Esophagus squamous epithelium (tissue), 5 donors: ENCODE measurements around the gene C10orf71. TPM values are rescaled to one million over a fixed set of nuclear protein-coding genes. Genes with fewer than 3 reads are reported as not detected.

Experiments used
- DNase-seq: peaks from one replicate; lab custom pipeline; 2025; lab: John Stamatoyannopoulos, UW
- H3K27ac ChIP-seq, 4 donors: fragments of 200-600 bp; sonication (generic); one replicate each; pipeline ENCODE4 v1.5.1; 2016 to 2019; ENCODE audit warnings: mild to moderate bottlenecking in 1 of 4
- H3K27me3 ChIP-seq, 4 donors: fragments of 200-600 bp; sonication (generic); 1 replicate in 3 of 4; 2 replicates in 1 of 4; pipeline versions ENCODE4 v1.5.1 to v1.6.0; 2017 to 2021; ENCODE audit warnings: antibody characterized with exemption in 1 of 4
- H3K36me3 ChIP-seq, 3 donors: fragments of 200-600 bp; sonication (generic); one replicate each; pipeline ENCODE4 v1.5.1; 2016 to 2019
- H3K4me1 ChIP-seq, 3 donors: fragments of 200-600 bp; sonication (generic); one replicate each; pipeline ENCODE4 v1.5.1; 2017 to 2019
- H3K4me3 ChIP-seq, 4 donors: fragments of 200-600 bp; sonication (generic); 1 replicate in 3 of 4; 2 replicates in 1 of 4; pipeline ENCODE4 v1.5.1; 2016 to 2019; ENCODE audit warnings: mild to moderate bottlenecking in 2 of 4, moderate library complexity in 1 of 4
- H3K9me3 ChIP-seq, 3 donors: fragments of 200-600 bp; sonication (generic); one replicate each; pipeline ENCODE4 v1.5.1; 2016 to 2019
- CTCF ChIP-seq, 6 experiments: fragments of 450-650 bp in 4 of 6; fragments of 200-600 bp in 2 of 6; sonication (generic) in 2 of 6; IDR thresholded peaks; one replicate each; pipeline ENCODE4 v1.5.1; 2016 to 2019; ENCODE audit warnings: antibody characterized with exemption in 6 of 6, mild to moderate bottlenecking in 4 of 6, moderate library complexity in 4 of 6
- POLR2A ChIP-seq, 4 donors: fragments of 450-650 bp; IDR thresholded peaks; one replicate each; pipeline ENCODE4 v1.6.1; 2017; ENCODE audit warnings: antibody characterized with exemption in 4 of 4, mild to moderate bottlenecking in 4 of 4, moderate library complexity in 3 of 4
- WGBS, 2 donors: methylation state at CpG; one replicate each; pipeline ENCODE4 v1.1.5; 2018; 5-methylcytosine and 5-hydroxymethylcytosine counted together
- intact Hi-C: fragments of 100-400 bp; cut with DNase I; formaldehyde crosslinking; loops from one replicate; pipeline ENCODE4 v1.15.0; 2022
- total RNA-seq, 4 donors: library from RNA; depleted of rRNA; stranded (reverse); fragments of >200 nt; gene quantifications; one replicate each; pipeline ENCODE4 v1.1.0, GENCODE V29; 2016
- donor health status: DM: yes; HTN: yes; CAD: no.

Gene C10orf71
- total RNA-seq, 4 donors from 2014 or later = under 0.01 TPM; not detected in 3

- no peak overlapping the region for H3K27ac ChIP-seq
- no peak for DNase-seq
- 81 to 91% methylated on average over 5 of the region's 5 CpGs for WGBS, 2 donors
- peaks cover 0 to 7% (median 0%) of the 10 kb centered on the region in 4 donors for H3K27me3 ChIP-seq
- H3K4me3 ChIP-seq = no peak overlapping the region
- H3K9me3 ChIP-seq = no peaks in the 10 kb centered on the region
- intact Hi-C loops = no loop called here
- TF ChIP-seq CTCF (IDR thresholded peaks at IDR 0.05) (no peak), POLR2A (IDR thresholded peaks at IDR 0.05) (no peak)
- H3K36me3 ChIP-seq = no peaks in the 10 kb centered on the region
- peaks cover 0 to 9% (median 0%) of the 10 kb centered on the region in 3 donors for H3K4me1 ChIP-seq
These were observed 5.2 kb downstream of the C10orf71 start for GRCh38 chr10:49304137-49304536.

GRCh38 chr10:49307921-49308320 is 9.0 kb downstream of the C10orf71 start:
- no peaks in the 10 kb centered on the region for H3K4me1 ChIP-seq
- H3K27me3 ChIP-seq = peaks cover 0 to 7% (median 0%) of the 10 kb centered on the region in 4 donors
- no peak for DNase-seq
- intact Hi-C loops = no loop called here
- H3K9me3 ChIP-seq = no peaks in the 10 kb centered on the region
- no peaks in the 10 kb centered on the region for H3K36me3 ChIP-seq
- no peak overlapping the region for H3K4me3 ChIP-seq
- H3K27ac ChIP-seq = no peak overlapping the region
- WGBS, 2 donors = 100% methylated on average over 1 of the region's 1 CpG; no CpG with 5 or more reads in 1 of the 2 donors
- no peak for TF ChIP-seq POLR2A (IDR thresholded peaks at IDR 0.05)
- TF ChIP-seq CTCF (IDR thresholded peaks at IDR 0.05) = no peak

- H3K27me3 ChIP-seq = peaks cover 0 to 7% (median 0%) of the 10 kb centered on the region in 4 donors
- no peaks in the 10 kb centered on the region for H3K4me1 ChIP-seq
- H3K36me3 ChIP-seq = no peaks in the 10 kb centered on the region
- no peak for TF ChIP-seq CTCF (IDR thresholded peaks at IDR 0.05)
- no peak for TF ChIP-seq POLR2A (IDR thresholded peaks at IDR 0.05)
- intact Hi-C loops = no loop called here
- no peak overlapping the region for H3K27ac ChIP-seq
- no peak for DNase-seq
- 86 to 93% methylated on average over 5 of the region's 5 CpGs for WGBS, 2 donors
- H3K9me3 ChIP-seq = no peaks in the 10 kb centered on the region
- no peak overlapping the region for H3K4me3 ChIP-seq
These were observed 9.9 kb downstream of the C10orf71 start for GRCh38 chr10:49308881-49309280.

- Histone ChIP-seq H3K27ac (peak overlapping the region in 1 of 4 donors; percentile 61), H3K4me1 (no peaks in the 10 kb centered on the region), H3K9me3 (no peaks in the 10 kb centered on the region), H3K36me3 (no peaks in the 10 kb centered on the region), H3K4me3 (no peak overlapping the region), H3K27me3 (peaks cover 0 to 2% (median 0%) of the 10 kb centered on the region in 4 donors)
- no peak for TF ChIP-seq CTCF (IDR thresholded peaks at IDR 0.05)
- TF ChIP-seq POLR2A (IDR thresholded peaks at IDR 0.05) = no peak
- intact Hi-C loops = no loop called here
- 57 to 77% methylated on average over 4 to 9 of the region's 9 CpGs for WGBS, 2 donors
- DNase-seq = no peak
These were observed 10.9 kb downstream of the C10orf71 start for GRCh38 chr10:49309691-49310411.

GRCh38 chr10:49310460-49310859 is 11.5 kb downstream of the C10orf71 start:
- WGBS, 2 donors = 65 to 82% methylated on average over 4 of the region's 5 CpGs

More at GRCh38 chr10:49310460-49310859, 11.5 kb downstream of the C10orf71 start:
- intact Hi-C loops = no loop called here
- Histone ChIP-seq H3K27ac (peak overlapping the region in 1 of 4 donors; percentile 61), H3K9me3 (no peaks in the 10 kb centered on the region), H3K4me1 (no peaks in the 10 kb centered on the region), H3K4me3 (no peak overlapping the region), H3K27me3 (no peaks in the 10 kb centered on the region), H3K36me3 (no peaks in the 10 kb centered on the region)
- no peak for TF ChIP-seq CTCF (IDR thresholded peaks at IDR 0.05)
- TF ChIP-seq POLR2A (IDR thresholded peaks at IDR 0.05) = no peak
- DNase-seq = no peak
